GM23248 (cell line): ENCODE measurements around the gene CFAP97D2. TPM values are rescaled to one million over a fixed set of nuclear protein-coding genes. Genes with fewer than 3 reads are reported as not detected.

ENCODE experiments used
- DNase-seq: peaks from one replicate; pipeline ENCODE4 v3.0.0-alpha.2; 2015
- H2AFZ ChIP-seq: fragments of 200-600 bp; sonication (generic); 2 replicates; pipeline ENCODE4 v1.6.1; 2016; ENCODE audit warnings: antibody characterized with exemption
- H3F3A ChIP-seq: fragments of 200-600 bp; sonication (generic); 2 replicates; pipeline ENCODE4 v1.6.1; 2016; ENCODE audit warnings: mild to moderate bottlenecking, antibody characterized with exemption, mixed run types; ENCODE audit not compliant: insufficient read depth
- H3K27ac ChIP-seq: fragments of 200-600 bp; sonication (generic); 2 replicates; pipeline ENCODE4 v1.5.1; 2016; ENCODE audit warnings: mild to moderate bottlenecking
- H3K27me3 ChIP-seq: fragments of 200-600 bp; sonication (generic); replicated peaks from 2 replicates; pipeline ENCODE4 v1.6.1; 2016; ENCODE audit warnings: mild to moderate bottlenecking; ENCODE audit not compliant: insufficient read depth
- H3K36me3 ChIP-seq: fragments of 200-600 bp; sonication (generic); 2 replicates; pipeline ENCODE4 v1.6.1; 2016; ENCODE audit warnings: low read depth, mild to moderate bottlenecking
- H3K4me1 ChIP-seq: fragments of 200-600 bp; sonication (generic); 2 replicates; pipeline ENCODE4 v1.6.1; 2016; ENCODE audit warnings: mild to moderate bottlenecking; ENCODE audit not compliant: insufficient read depth
- H3K4me2 ChIP-seq: fragments of 200-600 bp; sonication (generic); one replicate; pipeline ENCODE4 v1.6.1; 2016; ENCODE audit warnings: mild to moderate bottlenecking; ENCODE audit not compliant: unreplicated experiment
- H3K4me3 ChIP-seq: fragments of 200-600 bp; sonication (generic); 2 replicates; pipeline ENCODE4 v1.5.1; 2016; ENCODE audit warnings: mild to moderate bottlenecking
- H3K79me2 ChIP-seq: fragments of 200-600 bp; sonication (generic); 2 replicates; pipeline ENCODE4 v1.6.1; 2016; ENCODE audit warnings: mild to moderate bottlenecking; ENCODE audit not compliant: insufficient read depth
- H3K9ac ChIP-seq: fragments of 200-600 bp; sonication (generic); 2 replicates; pipeline ENCODE4 v1.6.1; 2016; ENCODE audit warnings: mild to moderate bottlenecking
- H3K9me2 ChIP-seq: fragments of 200-600 bp; sonication (generic); 2 replicates; pipeline ENCODE4 v1.6.1; 2016; ENCODE audit warnings: mixed run types, mild to moderate bottlenecking, moderate library complexity; ENCODE audit not compliant: insufficient read depth
- H3K9me3 ChIP-seq: fragments of 200-600 bp; sonication (generic); one replicate; pipeline ENCODE4 v1.6.1; 2017; ENCODE audit warnings: low read depth
- H4K20me1 ChIP-seq: fragments of 200-600 bp; sonication (generic); 2 replicates; pipeline ENCODE4 v1.6.0; 2016; ENCODE audit not compliant: insufficient read depth
- EZH2 ChIP-seq: fragments of 200-600 bp; sonication (generic); IDR thresholded peaks from 2 replicates; pipeline ENCODE4 v1.6.1; 2018; ENCODE audit warnings: antibody characterized with exemption, mild to moderate bottlenecking; ENCODE audit not compliant: insufficient read depth, poor library complexity, severe bottlenecking
- EZH2phosphoT487 ChIP-seq: fragments of 200-600 bp; sonication (generic); IDR thresholded peaks from 2 replicates; pipeline ENCODE4 v1.6.1; 2018; ENCODE audit warnings: antibody characterized with exemption, moderate library complexity, mild to moderate bottlenecking, low read depth; ENCODE audit not compliant: insufficient read depth
- WGBS, 2 experiments: methylation state at CpG; one replicate each; pipeline ENCODE4 v1.1.6; 2015 to 2017; ENCODE audit warnings: low lambda C conversion rate in 2 of 2, low coverage in 1 of 2; ENCODE audit errors: missing lambda C conversion rate in 2 of 2; 5-methylcytosine and 5-hydroxymethylcytosine counted together
- in situ Hi-C: fragments of 300-500 bp; cut with MboI; formaldehyde crosslinking; loops from 2 replicates; pipeline ENCODE4 v1.15.0; 2020
- polyA plus RNA-seq: library from polyadenylated mRNA; unstranded; fragments of >200 nt; fragmentation: Nextera tagmentation; extraction: Ambion mirVana; gene quantifications from 2 replicates; pipeline ENCODE4 v1.2.1, GENCODE V29; 2016
- total RNA-seq: library from RNA; depleted of rRNA; stranded (reverse); fragments of >200 nt; shearing (Covaris generic); gene quantifications from 2 replicates; pipeline ENCODE4 v1.2.3, GENCODE V29; 2014

CFAP97D2 gene
- total and polyA plus RNA-seq, 2 experiments from 2014 or later, result not detected

DNA sequence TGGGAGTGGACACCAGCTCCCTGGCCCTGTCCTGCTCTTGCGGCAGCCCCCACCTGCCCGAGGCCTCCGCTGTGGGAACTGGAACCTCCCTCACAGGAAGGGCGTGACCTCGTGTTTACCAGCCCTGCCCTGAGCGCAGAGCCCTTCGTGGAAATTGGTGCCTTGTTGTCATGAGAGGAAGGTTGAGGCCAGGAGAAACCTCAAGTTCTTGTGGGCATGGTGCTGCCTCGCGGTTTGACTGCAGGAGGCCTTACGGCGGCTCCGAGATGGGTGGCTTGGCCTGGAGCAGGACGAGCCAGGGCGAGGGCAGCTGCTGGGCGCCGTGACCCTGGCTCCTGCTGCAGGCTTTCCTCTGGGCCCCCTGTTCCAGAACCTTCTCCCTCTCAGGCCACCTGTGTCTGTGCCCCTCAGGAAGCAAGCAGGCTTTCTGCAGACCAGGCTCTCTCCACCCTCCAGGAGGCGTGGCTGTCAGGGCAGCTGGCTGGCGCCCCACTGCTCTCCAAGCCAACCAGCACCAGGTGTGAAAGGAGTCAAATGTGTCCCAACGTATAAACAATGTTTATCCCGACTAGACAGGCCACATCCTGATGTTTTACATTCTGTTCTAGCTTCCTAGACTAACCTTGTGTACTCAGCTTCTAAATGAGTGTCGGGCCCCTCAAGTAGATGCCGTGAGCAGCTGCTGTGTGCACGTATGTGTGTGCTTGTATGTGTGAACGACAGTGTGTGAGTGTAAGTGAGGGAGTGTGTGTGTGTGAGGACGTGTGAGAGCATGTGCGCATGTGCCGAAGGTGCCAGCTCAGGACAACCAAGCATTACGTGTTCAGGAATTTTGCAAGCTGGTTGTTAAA is 36.2 kb upstream of the CFAP97D2 start:
- DNase-seq, result no peak

GRCh38 chr13:114143806-114144605 is 35.1 kb upstream of the CFAP97D2 start:
- Histone ChIP-seq H3F3A (no peaks in the 10 kb centered on the region), H3K4me2 (no peak overlapping the region), H3K27me3 (no peaks in the 10 kb centered on the region), H3K9me3 (no peaks in the 10 kb centered on the region), H4K20me1 (no peaks in the 10 kb centered on the region), H2AFZ (no peak overlapping the region), H3K36me3 (no peaks in the 10 kb centered on the region), H3K79me2 (no peaks in the 10 kb centered on the region), H3K9ac (no peak overlapping the region), H3K4me3 (no peak overlapping the region), H3K27ac (no peak overlapping the region), H3K4me1 (no peaks in the 10 kb centered on the region), H3K9me2 (no peaks in the 10 kb centered on the region)
- TF ChIP-seq EZH2phosphoT487, result no peak
- TF ChIP-seq EZH2, result no peak
- DNase-seq, result no peak
- 79 to 80% methylated on average over 22 to 24 of the region's 24 CpGs for WGBS, 2 experiments
- in situ Hi-C loops, result no loop called here

More for the DNA sequence above, 36.2 kb upstream of the CFAP97D2 start:
- H2AFZ ChIP-seq, result no peak overlapping the region
- in situ Hi-C loops, result no loop called here
- H3F3A ChIP-seq, result no peaks in the 10 kb centered on the region; the same call in 1 of the 2 replicates
- no peaks in the 10 kb centered on the region for H3K36me3 ChIP-seq
- no peak overlapping the region for H3K27ac ChIP-seq
- H3K9ac ChIP-seq, result no peak overlapping the region
- no peak overlapping the region for H3K4me2 ChIP-seq
- H3K4me3 ChIP-seq, result no peak overlapping the region
- H3K9me3 ChIP-seq, result no peaks in the 10 kb centered on the region
- WGBS, 2 experiments, result 77 to 80% methylated on average over 28 of the region's 28 CpGs
- H3K4me1 ChIP-seq, result no peaks in the 10 kb centered on the region
- TF ChIP-seq EZH2phosphoT487 (no peak), EZH2 (no peak)
- H3K79me2 ChIP-seq, result no peaks in the 10 kb centered on the region
- no peaks in the 10 kb centered on the region for H3K9me2 ChIP-seq
- no peaks in the 10 kb centered on the region for H4K20me1 ChIP-seq
- no peaks in the 10 kb centered on the region for H3K27me3 ChIP-seq

DNA sequence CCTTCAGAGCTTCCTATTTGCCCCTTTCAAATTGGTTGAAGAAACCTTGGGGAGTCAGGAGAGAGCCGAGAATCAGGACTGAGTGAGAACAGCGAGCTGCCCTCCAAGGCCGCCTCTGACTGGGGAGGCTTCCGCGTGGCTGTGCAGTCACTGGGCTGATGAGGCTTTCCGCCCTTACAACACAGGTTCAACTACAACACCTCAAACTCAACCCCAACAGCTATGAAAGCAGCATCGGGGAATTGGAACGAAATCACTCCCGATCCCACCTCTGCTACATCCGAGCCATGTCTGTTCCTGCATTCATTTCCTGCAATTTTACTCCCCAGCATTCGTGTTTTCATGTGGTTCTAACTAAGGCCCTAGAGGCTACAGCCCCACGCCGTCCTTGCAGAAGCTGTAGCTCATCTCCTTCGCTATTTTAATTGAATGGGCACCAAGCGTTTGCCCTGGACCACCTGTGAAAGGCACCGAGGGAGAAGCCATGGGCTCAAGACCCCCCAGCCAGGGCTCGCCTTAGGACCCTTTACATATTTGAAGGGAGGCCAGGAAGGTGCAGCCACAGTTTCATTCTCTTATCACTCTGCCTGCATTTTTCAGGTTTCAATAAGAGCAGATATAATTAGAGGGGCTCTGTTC is 34.3 kb upstream of the CFAP97D2 start:
- Histone ChIP-seq H3K79me2 (no peaks in the 10 kb centered on the region), H3K27ac (no peak overlapping the region), H2AFZ (no peak overlapping the region), H3K4me2 (no peak overlapping the region), H3K36me3 (no peaks in the 10 kb centered on the region), H3K4me3 (no peak overlapping the region), H3K9me3 (no peaks in the 10 kb centered on the region), H3F3A (no peaks in the 10 kb centered on the region), H3K9me2 (no peaks in the 10 kb centered on the region), H3K4me1 (no peaks in the 10 kb centered on the region), H4K20me1 (no peaks in the 10 kb centered on the region), H3K9ac (no peak overlapping the region), H3K27me3 (no peaks in the 10 kb centered on the region; the same call in 1 of the 2 replicates)
- in situ Hi-C loops, result no loop called here
- TF ChIP-seq EZH2phosphoT487 (no peak), EZH2 (no peak)
- no peak for DNase-seq
- WGBS, 2 experiments, result 86 to 87% methylated on average over 17 of the region's 17 CpGs

- no peak overlapping the region for H3K4me3 ChIP-seq
- no peaks in the 10 kb centered on the region for H3K4me1 ChIP-seq
- TF ChIP-seq EZH2phosphoT487 (no peak), EZH2 (no peak)
- H3K79me2 ChIP-seq, result no peaks in the 10 kb centered on the region
- no peak overlapping the region for H3K4me2 ChIP-seq
- H2AFZ ChIP-seq, result no peak overlapping the region
- in situ Hi-C loops, result no loop called here
- H3K27me3 ChIP-seq, result no peaks in the 10 kb centered on the region; the same call in 1 of the 2 replicates
- no peaks in the 10 kb centered on the region for H3K9me2 ChIP-seq
- WGBS, 2 experiments, result 53 to 60% methylated on average over 3 of the region's 3 CpGs
- no peaks in the 10 kb centered on the region for H3K9me3 ChIP-seq
- H4K20me1 ChIP-seq, result no peaks in the 10 kb centered on the region
- no peak overlapping the region for H3K9ac ChIP-seq
- DNase-seq, result no peak
- H3K27ac ChIP-seq, result no peak overlapping the region
- H3F3A ChIP-seq, result no peaks in the 10 kb centered on the region
- H3K36me3 ChIP-seq, result no peaks in the 10 kb centered on the region
Observed at GRCh38 chr13:114145256-114145655, 33.8 kb upstream of the CFAP97D2 start.
